Fibroblast of lung (primary cell): ENCODE data around the gene PAQR5.

Experiments
- EZH2 ChIP-seq: IDR thresholded peaks from 2 replicates; pipeline ENCODE4 v1.5.1; 2012; ENCODE audit warnings: low read length, control low read depth, mild to moderate bottlenecking; ENCODE audit errors: missing control alignments
- TF ChIP-seq, protein P1 (sequence below), 2 donors: IDR thresholded peaks in 1 of 2; conservative IDR thresholded peaks in 1 of 2; 1 replicate in 1 of 2; 2 replicates in 1 of 2; pipeline ENCODE4 v1.5.1; 2011 to 2012; ENCODE audit warnings: low read length in 2 of 2, control low read depth in 1 of 2, inconsistent platforms in 1 of 2, low read depth in 1 of 2, mild to moderate bottlenecking in 1 of 2

DNA sequence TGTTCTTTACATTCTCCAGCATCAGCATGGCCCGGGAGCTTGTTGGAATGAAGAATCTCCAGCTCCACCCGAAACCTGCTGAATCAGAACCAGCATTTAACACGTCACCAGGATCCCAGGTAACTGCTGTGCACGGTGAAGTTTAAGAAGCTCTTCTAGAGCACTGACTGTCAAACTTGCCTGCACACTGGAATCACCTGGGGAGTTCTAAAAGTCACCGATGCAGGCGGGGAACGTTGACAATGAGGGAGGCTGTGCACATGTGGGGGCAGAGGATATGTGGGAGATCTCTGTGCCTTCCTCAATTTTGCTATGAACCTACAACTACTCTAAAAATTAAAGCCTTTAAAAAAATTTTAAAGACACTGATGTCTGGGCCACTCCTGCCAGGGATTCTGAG lies 19.1 kb upstream of the PAQR5 start:
- TF ChIP-seq, protein P1, sequence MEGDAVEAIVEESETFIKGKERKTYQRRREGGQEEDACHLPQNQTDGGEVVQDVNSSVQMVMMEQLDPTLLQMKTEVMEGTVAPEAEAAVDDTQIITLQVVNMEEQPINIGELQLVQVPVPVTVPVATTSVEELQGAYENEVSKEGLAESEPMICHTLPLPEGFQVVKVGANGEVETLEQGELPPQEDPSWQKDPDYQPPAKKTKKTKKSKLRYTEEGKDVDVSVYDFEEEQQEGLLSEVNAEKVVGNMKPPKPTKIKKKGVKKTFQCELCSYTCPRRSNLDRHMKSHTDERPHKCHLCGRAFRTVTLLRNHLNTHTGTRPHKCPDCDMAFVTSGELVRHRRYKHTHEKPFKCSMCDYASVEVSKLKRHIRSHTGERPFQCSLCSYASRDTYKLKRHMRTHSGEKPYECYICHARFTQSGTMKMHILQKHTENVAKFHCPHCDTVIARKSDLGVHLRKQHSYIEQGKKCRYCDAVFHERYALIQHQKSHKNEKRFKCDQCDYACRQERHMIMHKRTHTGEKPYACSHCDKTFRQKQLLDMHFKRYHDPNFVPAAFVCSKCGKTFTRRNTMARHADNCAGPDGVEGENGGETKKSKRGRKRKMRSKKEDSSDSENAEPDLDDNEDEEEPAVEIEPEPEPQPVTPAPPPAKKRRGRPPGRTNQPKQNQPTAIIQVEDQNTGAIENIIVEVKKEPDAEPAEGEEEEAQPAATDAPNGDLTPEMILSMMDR (conservative IDR thresholded peaks at IDR 0.05 in 1 of 2, IDR thresholded peaks at IDR 0.05 in 1 of 2; ENCODE audit: low read depth in 1 of 2, low read length in 2 of 2): no peak
- no peak for TF ChIP-seq EZH2
